Measurements from ENCODE around the gene SMTNL1. TPM values are rescaled to one million over a fixed set of nuclear protein-coding genes. Genes with fewer than 3 reads are reported as not detected.

The SMTNL1 gene
- total RNA-seq, 4 donors from 2014 or later, result not detected

GRCh38 chr11:57515332-57516060, 21.9 kb upstream of the SMTNL1 start, which contains the start of gene SLC43A1:
Gene SLC43A1 (minus strand): TSS chr11:57515702. CDS start chr11:57514111, 1,591 bp downstream.
- Histone ChIP-seq H3K4me3 (peak within 1 kb of the TSS; percentile 70 to 93 (median 82)), H3K4me1 (peaks cover 0 to 14% (median 3%) of the 10 kb centered on the region in 4 donors), H3K27ac (peak within 1 kb of the TSS; percentile 18 to 68 (median 48)), H3K36me3 (no peaks in the 10 kb centered on the region), H3K9me3 (no peaks in the 10 kb centered on the region), H3K27me3 (no peaks in the 10 kb centered on the region)
- no peak for TF ChIP-seq CTCF (IDR thresholded peaks at IDR 0.05)
- no peak for TF ChIP-seq POLR2A (IDR thresholded peaks at IDR 0.05)
- DNase-seq, result peak in 2 of 3 donors; percentile 33 to 67

GRCh38 chr11:57516061-57516443, 21.3 kb upstream of the SMTNL1 start:
- Histone ChIP-seq H3K27ac (peak overlapping the region in 2 of 4 donors; percentile 18 to 68), H3K4me3 (peak overlapping the region; percentile 70 to 93 (median 82))

GRCh38 chr11:57521116-57521515, 16.3 kb upstream of the SMTNL1 start:
- no peak for DNase-seq
- H3K27me3 ChIP-seq, result no peaks in the 10 kb centered on the region
- no peaks in the 10 kb centered on the region for H3K4me1 ChIP-seq
- no peaks in the 10 kb centered on the region for H3K36me3 ChIP-seq
- no peak for TF ChIP-seq POLR2A (IDR thresholded peaks at IDR 0.05)
- no peak for TF ChIP-seq CTCF (IDR thresholded peaks at IDR 0.05)
- no peak overlapping the region for H3K4me3 ChIP-seq
- H3K27ac ChIP-seq, result no peak overlapping the region
- no peaks in the 10 kb centered on the region for H3K9me3 ChIP-seq

More at GRCh38 chr11:57516061-57516443, 21.3 kb upstream of the SMTNL1 start:
- no peaks in the 10 kb centered on the region for H3K36me3 ChIP-seq
- TF ChIP-seq CTCF (IDR thresholded peaks at IDR 0.05) (no peak), POLR2A (IDR thresholded peaks at IDR 0.05) (no peak)
- H3K9me3 ChIP-seq, result no peaks in the 10 kb centered on the region
- DNase-seq, result no peak
- H3K4me1 ChIP-seq, result peaks cover 0 to 14% (median 3%) of the 10 kb centered on the region in 4 donors
- no peaks in the 10 kb centered on the region for H3K27me3 ChIP-seq

GRCh38 chr11:57523419-57523818, 14.0 kb upstream of the SMTNL1 start:
- DNase-seq, result peak in 1 of 3 donors; percentile 7
- no peaks in the 10 kb centered on the region for H3K9me3 ChIP-seq
- no peak overlapping the region for H3K27ac ChIP-seq
- H3K27me3 ChIP-seq, result no peaks in the 10 kb centered on the region
- TF ChIP-seq CTCF (IDR thresholded peaks at IDR 0.05) (no peak), POLR2A (IDR thresholded peaks at IDR 0.05) (no peak)
- H3K4me3 ChIP-seq, result no peak overlapping the region
- H3K4me1 ChIP-seq, result no peaks in the 10 kb centered on the region
- peaks cover 0 to under 1% (median 0%) of the 10 kb centered on the region in 3 donors for H3K36me3 ChIP-seq

GRCh38 chr11:57527056-57527631, 10.3 kb upstream of the SMTNL1 start:
- Histone ChIP-seq H3K9me3 (no peaks in the 10 kb centered on the region), H3K27ac (no peak overlapping the region), H3K4me3 (no peak overlapping the region), H3K27me3 (no peaks in the 10 kb centered on the region), H3K4me1 (peaks cover 0 to 9% (median 6%) of the 10 kb centered on the region in 4 donors), H3K36me3 (peaks cover 0 to 5% (median 0%) of the 10 kb centered on the region in 3 donors)
- TF ChIP-seq POLR2A (IDR thresholded peaks at IDR 0.05) (no peak), CTCF (IDR thresholded peaks at IDR 0.05) (peak; percentile 81 to 96 (median 94))
- peak; percentile 75 to 92 (median 77) for DNase-seq

All from Peyer's patch (tissue), 4 donors.